GM12878 (cell line): ENCODE results near the gene PATE4. TPM values are rescaled to one million over a fixed set of nuclear protein-coding genes. Genes with fewer than 3 reads are reported as not detected.

Experiments
- MEF2B ChIP-seq: fragments of 450-650 bp; IDR thresholded peaks from 2 replicates; pipeline ENCODE4 v1.6.1; 2018; ENCODE audit warnings: mild to moderate bottlenecking, moderate library complexity; ENCODE audit not compliant: partially characterized antibody, poor library complexity, severe bottlenecking
- polyA plus RNA-seq, 11 experiments: library from polyadenylated mRNA; depleted of rRNA in 4 of 11; unstranded in 6 of 11; stranded (reverse) in 5 of 11; fragments of >200 nt; fragmentation: Nextera tagmentation in 4 of 11; fragmentation: Illumina TruSeq in 1 of 11; extraction: Ambion mirVana in 4 of 11; extraction: Trizol in 1 of 11; gene quantifications; 1 replicate in 1 of 11; 2 replicates in 10 of 11; pipeline versions ENCODE4 v1.2.1 to v1.2.3, GENCODE V29; 2011 to 2016; ENCODE audit warnings: inconsistent platforms in 2 of 11, missing spikeins in 2 of 11, low read depth in 1 of 11
- total RNA-seq, 4 experiments: library from RNA; depleted of rRNA in 3 of 4; stranded (reverse); fragments of >200 nt in 3 of 4; fragmentation: Illumina TruSeq in 1 of 4; extraction: Trizol in 1 of 4; gene quantifications; 2 replicates each; pipeline versions ENCODE4 v1.2.1 to v1.2.3, GENCODE V29; 2013 to 2021

PATE4 gene
- total and polyA plus RNA-seq, 10 of the 15 experiments (the other 5 are each of a cell fraction or from before 2014, with no cell fraction given) = 0.17 TPM; not detected in 9

DNA sequence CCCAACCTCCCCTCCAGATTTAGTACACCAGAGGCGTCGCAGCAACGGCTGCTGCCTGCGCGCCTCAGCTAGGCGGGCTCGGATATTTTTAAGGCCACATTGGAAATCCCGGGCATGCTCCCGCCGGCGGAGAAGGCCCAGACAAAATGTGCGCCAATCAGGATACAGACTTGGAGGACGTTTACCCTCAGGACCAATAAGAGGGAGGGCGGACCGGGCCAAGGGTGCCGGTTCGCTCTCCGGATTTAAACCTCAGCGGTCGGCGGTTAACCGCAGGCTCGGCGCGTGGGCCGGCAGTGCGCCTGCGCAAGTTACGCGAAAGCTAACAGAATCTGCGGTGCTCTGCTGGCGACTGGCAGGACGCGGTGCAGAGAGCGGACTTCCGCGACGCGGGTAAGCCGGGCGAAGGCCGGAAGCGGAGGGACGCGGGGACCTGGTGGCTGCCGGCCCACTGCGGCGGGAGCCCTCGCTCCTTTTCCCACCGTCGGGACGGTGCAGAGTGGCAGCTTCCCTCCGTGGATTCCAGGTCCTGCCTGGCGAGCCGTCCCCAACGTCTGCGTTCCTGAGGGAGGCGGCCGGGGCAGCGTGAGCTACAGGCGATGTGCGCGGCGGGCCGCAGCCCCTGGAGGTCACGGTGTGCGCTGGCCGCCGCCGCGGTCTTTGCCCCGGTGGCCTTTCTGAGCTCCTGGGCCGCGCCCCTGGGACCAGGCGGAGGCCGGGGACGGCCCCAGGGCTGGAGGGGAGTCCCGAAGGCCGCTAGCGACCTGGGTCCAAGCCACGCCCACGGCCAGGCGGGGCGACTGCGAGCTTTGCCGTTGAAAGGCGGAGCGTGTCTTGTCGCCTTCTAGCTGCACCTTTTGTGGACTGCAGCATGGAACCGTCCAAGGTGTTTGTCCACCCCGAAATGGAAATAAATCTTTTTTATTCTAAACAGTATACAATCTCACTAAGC lies 54.5 kb downstream of the PATE4 start, which contains the start of gene HYLS1 (continued):
- peak; percentile 45 for TF ChIP-seq MEF2B

Other genes with a start within 250 kb of the PATE4 start
Only the 7 nearest of the 11 such genes appear.
- not detected in 2 replicates for gene PATE1, start 87.0 kb upstream of the PATE4 start, total RNA-seq (2014; rRNA removed)
- not detected in 2 replicates for gene PATE1, start 87.0 kb upstream of the PATE4 start, total RNA-seq (2014; rRNA removed; fragmentation: Illumina TruSeq; extraction: Trizol)
- gene PATE1, start 87.0 kb upstream of the PATE4 start, total RNA-seq (2021) = not detected in 2 replicates
- gene PATE1, start 87.0 kb upstream of the PATE4 start, polyA plus RNA-seq (2011; rRNA removed) = not detected in 2 replicates
- not detected in 2 replicates for gene PATE1, start 87.0 kb upstream of the PATE4 start, polyA plus RNA-seq (2014; fragmentation: Illumina TruSeq; extraction: Trizol)
- not detected for gene PATE1, start 87.0 kb upstream of the PATE4 start, polyA plus RNA-seq (2014; fragmentation: Nextera tagmentation; extraction: Ambion mirVana)
- not detected in 2 replicates for gene PATE1, start 87.0 kb upstream of the PATE4 start, polyA plus RNA-seq (2014; rRNA removed)
- not detected for gene PATE1, start 87.0 kb upstream of the PATE4 start, polyA plus RNA-seq (2016; fragmentation: Nextera tagmentation; extraction: Ambion mirVana)
- gene PATE2, start 54.5 kb upstream of the PATE4 start, total RNA-seq (2014; rRNA removed) = not detected in 2 replicates
- 0.09 TPM in 1 of 2 replicates, not detected in the other for gene PATE2, start 54.5 kb upstream of the PATE4 start, total RNA-seq (2014; rRNA removed; fragmentation: Illumina TruSeq; extraction: Trizol)
- gene PATE2, start 54.5 kb upstream of the PATE4 start, total RNA-seq (2021) = not detected in 2 replicates
- gene PATE2, start 54.5 kb upstream of the PATE4 start, polyA plus RNA-seq (2011; rRNA removed) = 0.04 TPM in 1 of 2 replicates, not detected in the other
- gene PATE2, start 54.5 kb upstream of the PATE4 start, polyA plus RNA-seq (2014; fragmentation: Illumina TruSeq; extraction: Trizol) = 0.09 TPM in 1 of 2 replicates, not detected in the other
- not detected for gene PATE2, start 54.5 kb upstream of the PATE4 start, polyA plus RNA-seq (2014; fragmentation: Nextera tagmentation; extraction: Ambion mirVana)
- gene PATE2, start 54.5 kb upstream of the PATE4 start, polyA plus RNA-seq (2014; rRNA removed) = not detected in 2 replicates
- not detected for gene PATE2, start 54.5 kb upstream of the PATE4 start, polyA plus RNA-seq (2016; fragmentation: Nextera tagmentation; extraction: Ambion mirVana)
- not detected in 2 replicates for gene PATE3, start 45.2 kb upstream of the PATE4 start, total RNA-seq (2014; rRNA removed)
- not detected in 2 replicates for gene PATE3, start 45.2 kb upstream of the PATE4 start, total RNA-seq (2014; rRNA removed; fragmentation: Illumina TruSeq; extraction: Trizol)
- gene PATE3, start 45.2 kb upstream of the PATE4 start, total RNA-seq (2021) = not detected in 2 replicates
- gene PATE3, start 45.2 kb upstream of the PATE4 start, polyA plus RNA-seq (2011; rRNA removed) = not detected in 2 replicates
- gene PATE3, start 45.2 kb upstream of the PATE4 start, polyA plus RNA-seq (2014; fragmentation: Illumina TruSeq; extraction: Trizol) = not detected in 2 replicates
- gene PATE3, start 45.2 kb upstream of the PATE4 start, polyA plus RNA-seq (2014; fragmentation: Nextera tagmentation; extraction: Ambion mirVana) = not detected
- gene PATE3, start 45.2 kb upstream of the PATE4 start, polyA plus RNA-seq (2014; rRNA removed) = not detected in 2 replicates
- not detected for gene PATE3, start 45.2 kb upstream of the PATE4 start, polyA plus RNA-seq (2016; fragmentation: Nextera tagmentation; extraction: Ambion mirVana)
- 11.9 and 13.5 TPM in 2 replicates for gene HYLS1, start 54.4 kb downstream of the PATE4 start, total RNA-seq (2014; rRNA removed)
- 17.6 and 18.6 TPM in 2 replicates for gene HYLS1, start 54.4 kb downstream of the PATE4 start, total RNA-seq (2014; rRNA removed; fragmentation: Illumina TruSeq; extraction: Trizol)
- gene HYLS1, start 54.4 kb downstream of the PATE4 start, total RNA-seq (2021) = 11.7 and 11.9 TPM in 2 replicates
- 14.8 and 21.1 TPM in 2 replicates for gene HYLS1, start 54.4 kb downstream of the PATE4 start, polyA plus RNA-seq (2011; rRNA removed)
- gene HYLS1, start 54.4 kb downstream of the PATE4 start, polyA plus RNA-seq (2014; fragmentation: Illumina TruSeq; extraction: Trizol) = 18.8 and 20.4 TPM in 2 replicates
- 10 to 100 TPM; 16.7 to 35.1 TPM for gene HYLS1, start 54.4 kb downstream of the PATE4 start, polyA plus RNA-seq (2014; fragmentation: Nextera tagmentation; extraction: Ambion mirVana)
- 11.2 and 13.3 TPM in 2 replicates for gene HYLS1, start 54.4 kb downstream of the PATE4 start, polyA plus RNA-seq (2014; rRNA removed)
- 10 to 100 TPM; 18.7 to 21.7 TPM for gene HYLS1, start 54.4 kb downstream of the PATE4 start, polyA plus RNA-seq (2016; fragmentation: Nextera tagmentation; extraction: Ambion mirVana)
- 11.2 and 12.3 TPM in 2 replicates for gene PUS3, start 69.9 kb downstream of the PATE4 start, total RNA-seq (2014; rRNA removed)
- 18.5 and 22.4 TPM in 2 replicates for gene PUS3, start 69.9 kb downstream of the PATE4 start, total RNA-seq (2014; rRNA removed; fragmentation: Illumina TruSeq; extraction: Trizol)
- 11.9 and 12.1 TPM in 2 replicates for gene PUS3, start 69.9 kb downstream of the PATE4 start, total RNA-seq (2021)
- 10.9 and 15.9 TPM in 2 replicates for gene PUS3, start 69.9 kb downstream of the PATE4 start, polyA plus RNA-seq (2011; rRNA removed)
- 21.2 and 24.7 TPM in 2 replicates for gene PUS3, start 69.9 kb downstream of the PATE4 start, polyA plus RNA-seq (2014; fragmentation: Illumina TruSeq; extraction: Trizol)
- 10 to 100 TPM; 19.2 to 20.3 TPM for gene PUS3, start 69.9 kb downstream of the PATE4 start, polyA plus RNA-seq (2014; fragmentation: Nextera tagmentation; extraction: Ambion mirVana)
- 9.6 and 11.3 TPM in 2 replicates for gene PUS3, start 69.9 kb downstream of the PATE4 start, polyA plus RNA-seq (2014; rRNA removed)
- 10 to 100 TPM; 13.3 to 15.2 TPM for gene PUS3, start 69.9 kb downstream of the PATE4 start, polyA plus RNA-seq (2016; fragmentation: Nextera tagmentation; extraction: Ambion mirVana)
- gene DDX25, start 71.2 kb downstream of the PATE4 start, total RNA-seq (2014; rRNA removed) = not detected in 2 replicates
- not detected in 2 replicates for gene DDX25, start 71.2 kb downstream of the PATE4 start, total RNA-seq (2014; rRNA removed; fragmentation: Illumina TruSeq; extraction: Trizol)
- gene DDX25, start 71.2 kb downstream of the PATE4 start, total RNA-seq (2021) = not detected in 2 replicates
- gene DDX25, start 71.2 kb downstream of the PATE4 start, polyA plus RNA-seq (2011; rRNA removed) = 0.05 TPM in 1 of 2 replicates, not detected in the other
- 0.13 TPM in 1 of 2 replicates, not detected in the other for gene DDX25, start 71.2 kb downstream of the PATE4 start, polyA plus RNA-seq (2014; fragmentation: Illumina TruSeq; extraction: Trizol)
- not detected for gene DDX25, start 71.2 kb downstream of the PATE4 start, polyA plus RNA-seq (2014; fragmentation: Nextera tagmentation; extraction: Ambion mirVana)
- gene DDX25, start 71.2 kb downstream of the PATE4 start, polyA plus RNA-seq (2014; rRNA removed) = not detected in 2 replicates
- not detected for gene DDX25, start 71.2 kb downstream of the PATE4 start, polyA plus RNA-seq (2016; fragmentation: Nextera tagmentation; extraction: Ambion mirVana)
- gene VSIG10L2, start 112.7 kb downstream of the PATE4 start, total RNA-seq (2014; rRNA removed) = not detected in 2 replicates
- gene VSIG10L2, start 112.7 kb downstream of the PATE4 start, total RNA-seq (2014; rRNA removed; fragmentation: Illumina TruSeq; extraction: Trizol) = not detected in 2 replicates
- not detected in 2 replicates for gene VSIG10L2, start 112.7 kb downstream of the PATE4 start, total RNA-seq (2021)
- gene VSIG10L2, start 112.7 kb downstream of the PATE4 start, polyA plus RNA-seq (2011; rRNA removed) = not detected in 2 replicates
- not detected in 2 replicates for gene VSIG10L2, start 112.7 kb downstream of the PATE4 start, polyA plus RNA-seq (2014; fragmentation: Illumina TruSeq; extraction: Trizol)
- under 1 TPM in 1 of 2 experiments, not detected in 1; 0.02 TPM for gene VSIG10L2, start 112.7 kb downstream of the PATE4 start, polyA plus RNA-seq (2014; fragmentation: Nextera tagmentation; extraction: Ambion mirVana)
- gene VSIG10L2, start 112.7 kb downstream of the PATE4 start, polyA plus RNA-seq (2014; rRNA removed) = not detected in 2 replicates
- gene VSIG10L2, start 112.7 kb downstream of the PATE4 start, polyA plus RNA-seq (2016; fragmentation: Nextera tagmentation; extraction: Ambion mirVana) = not detected